Ramos (cell line): ENCODE measurements around the gene EIF1.
"Not testable (repeated sequence)": the region's sequence is repeated elsewhere in the genome, so short reads cannot be mapped to it uniquely, and the experiment has no call there.

Source experiments
- in situ Hi-C: fragments of 300-500 bp; cut with MboI; formaldehyde crosslinking; loops from one replicate; pipeline ENCODE4 v1.14.3; 2022; ENCODE audit warnings: low sequenced_read_pairs; ENCODE audit not compliant: unreplicated experiment

EIF1 gene

GRCh38 chr17:41688641-41689496 is at the start of gene EIF1:
Gene EIF1 (plus strand): TSS chr17:41688885. CDS start chr17:41689039, 154 bp downstream.
- in situ Hi-C loops, result no loop called here

- in situ Hi-C loops, result no loop called here
These were observed 49.7 kb upstream of the EIF1 start for GRCh38 chr17:41638941-41639340.

GRCh38 chr17:41639492-41640473 is 48.9 kb upstream of the EIF1 start:
- in situ Hi-C loops, result no loop called here

- in situ Hi-C loops, result not testable (repeated sequence)
These were observed 48.1 kb upstream of the EIF1 start for GRCh38 chr17:41640596-41640995.

GRCh38 chr17:41642252-41643156 is 46.2 kb upstream of the EIF1 start:
- in situ Hi-C loops, result no loop called here

GRCh38 chr17:41647038-41647813 is 41.5 kb upstream of the EIF1 start:
- in situ Hi-C loops, result no loop called here

- in situ Hi-C loops, result no loop called here
These were observed 40.7 kb upstream of the EIF1 start for GRCh38 chr17:41647940-41648410.

- in situ Hi-C loops, result no loop called here
These were observed 40.1 kb upstream of the EIF1 start for GRCh38 chr17:41648411-41649195.

- in situ Hi-C loops, result loop anchor here (10.0 kb wide), 1 partner anchor 735 kb away; no protein-coding TSS in a partner anchor
These were observed 38.7 kb upstream of the EIF1 start for GRCh38 chr17:41649923-41650519.

- in situ Hi-C loops, result loop anchor here (10.0 kb wide), 1 partner anchor 736 kb away; no protein-coding TSS in a partner anchor
These were observed 37.7 kb upstream of the EIF1 start for GRCh38 chr17:41650794-41651624.

- in situ Hi-C loops, result loop anchor here (10.0 kb wide), 1 partner anchor 737 kb away; no protein-coding TSS in a partner anchor
These were observed 36.8 kb upstream of the EIF1 start for GRCh38 chr17:41651625-41652460.

GRCh38 chr17:41652461-41652970 is 36.2 kb upstream of the EIF1 start:
- in situ Hi-C loops, result loop anchor here (10.0 kb wide), 1 partner anchor 738 kb away; no protein-coding TSS in a partner anchor

- in situ Hi-C loops, result loop anchor here (10.0 kb wide), 1 partner anchor 739 kb away; no protein-coding TSS in a partner anchor
These were observed 35.3 kb upstream of the EIF1 start for GRCh38 chr17:41653421-41653820.

- in situ Hi-C loops, result loop anchor here (10.0 kb wide), 1 partner anchor 739 kb away; no protein-coding TSS in a partner anchor
These were observed 34.6 kb upstream of the EIF1 start for GRCh38 chr17:41653892-41654677.
